ENCODE results near the gene NCKAP5. TPM values are rescaled to one million over a fixed set of nuclear protein-coding genes. Genes with fewer than 3 reads are reported as not detected.

Gene NCKAP5
- total RNA-seq, 4 donors from 2014 or later, result 0.37 to 1.3 (median 0.83) TPM

GRCh38 chr2:133085646-133086045, 482.6 kb downstream of the NCKAP5 start:
- DNase-seq (ENCODE audit: low spot score) (no peak), ATAC-seq (ENCODE audit: low FRiP score) (no peak)
- TF ChIP-seq, protein P1, sequence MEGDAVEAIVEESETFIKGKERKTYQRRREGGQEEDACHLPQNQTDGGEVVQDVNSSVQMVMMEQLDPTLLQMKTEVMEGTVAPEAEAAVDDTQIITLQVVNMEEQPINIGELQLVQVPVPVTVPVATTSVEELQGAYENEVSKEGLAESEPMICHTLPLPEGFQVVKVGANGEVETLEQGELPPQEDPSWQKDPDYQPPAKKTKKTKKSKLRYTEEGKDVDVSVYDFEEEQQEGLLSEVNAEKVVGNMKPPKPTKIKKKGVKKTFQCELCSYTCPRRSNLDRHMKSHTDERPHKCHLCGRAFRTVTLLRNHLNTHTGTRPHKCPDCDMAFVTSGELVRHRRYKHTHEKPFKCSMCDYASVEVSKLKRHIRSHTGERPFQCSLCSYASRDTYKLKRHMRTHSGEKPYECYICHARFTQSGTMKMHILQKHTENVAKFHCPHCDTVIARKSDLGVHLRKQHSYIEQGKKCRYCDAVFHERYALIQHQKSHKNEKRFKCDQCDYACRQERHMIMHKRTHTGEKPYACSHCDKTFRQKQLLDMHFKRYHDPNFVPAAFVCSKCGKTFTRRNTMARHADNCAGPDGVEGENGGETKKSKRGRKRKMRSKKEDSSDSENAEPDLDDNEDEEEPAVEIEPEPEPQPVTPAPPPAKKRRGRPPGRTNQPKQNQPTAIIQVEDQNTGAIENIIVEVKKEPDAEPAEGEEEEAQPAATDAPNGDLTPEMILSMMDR (IDR thresholded peaks at IDR 0.05), result no peak

- no peak for DNase-seq (ENCODE audit: low spot score)
- TF ChIP-seq, protein P1 (IDR thresholded peaks at IDR 0.05), result no peak
- no peak for ATAC-seq (ENCODE audit: low FRiP score)
These were observed 486.2 kb downstream of the NCKAP5 start for GRCh38 chr2:133082034-133082433.

GRCh38 chr2:133080822-133081221, 487.4 kb downstream of the NCKAP5 start:
- DNase-seq (ENCODE audit: low spot score) (no peak), ATAC-seq (ENCODE audit: low FRiP score) (no peak)
- TF ChIP-seq, protein P1 (IDR thresholded peaks at IDR 0.05), result no peak

DNA sequence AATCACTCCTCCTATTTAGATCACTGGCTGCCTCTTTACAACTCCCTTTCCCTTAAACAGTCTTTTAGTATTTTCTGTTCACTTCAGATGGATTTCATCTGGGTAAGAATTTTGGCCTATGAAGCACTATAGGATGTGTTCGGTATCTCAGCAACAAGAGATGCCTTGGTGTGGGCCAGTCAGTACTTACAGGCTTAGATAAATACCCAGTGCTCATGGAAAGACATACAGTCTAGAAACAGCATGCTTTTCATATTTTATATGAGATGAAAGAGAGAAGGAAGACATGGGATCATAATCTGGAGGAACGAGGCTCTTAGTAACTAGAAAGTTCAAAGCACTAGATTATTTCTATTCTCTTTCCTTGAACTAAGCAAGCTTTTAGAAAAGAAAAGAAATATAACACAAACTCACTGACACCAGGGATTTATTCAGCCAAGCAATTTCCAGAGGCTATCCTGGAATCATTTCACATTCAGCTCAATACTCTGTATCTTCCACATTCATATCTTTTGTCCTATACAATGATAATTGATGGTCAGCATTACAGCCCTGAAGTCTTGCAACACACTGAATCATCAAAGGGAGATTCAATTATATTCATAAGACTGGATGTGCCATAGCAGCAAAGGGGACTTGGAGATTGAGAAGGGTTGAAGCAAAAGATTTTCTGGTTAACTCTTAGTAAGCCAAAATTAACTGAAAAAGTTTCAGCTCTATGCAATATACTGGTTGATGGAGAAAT, 489.4 kb downstream of the NCKAP5 start:
- TF ChIP-seq, protein P1 (IDR thresholded peaks at IDR 0.05), result no peak
- no peak for ATAC-seq (ENCODE audit: low FRiP score)
- no peak for DNase-seq (ENCODE audit: low spot score)

GRCh38 chr2:133077269-133077822, 490.9 kb downstream of the NCKAP5 start:
- TF ChIP-seq, protein P1 (IDR thresholded peaks at IDR 0.05), result no peak
- no peak for DNase-seq (ENCODE audit: low spot score)
- no peak for ATAC-seq (ENCODE audit: low FRiP score)

DNA sequence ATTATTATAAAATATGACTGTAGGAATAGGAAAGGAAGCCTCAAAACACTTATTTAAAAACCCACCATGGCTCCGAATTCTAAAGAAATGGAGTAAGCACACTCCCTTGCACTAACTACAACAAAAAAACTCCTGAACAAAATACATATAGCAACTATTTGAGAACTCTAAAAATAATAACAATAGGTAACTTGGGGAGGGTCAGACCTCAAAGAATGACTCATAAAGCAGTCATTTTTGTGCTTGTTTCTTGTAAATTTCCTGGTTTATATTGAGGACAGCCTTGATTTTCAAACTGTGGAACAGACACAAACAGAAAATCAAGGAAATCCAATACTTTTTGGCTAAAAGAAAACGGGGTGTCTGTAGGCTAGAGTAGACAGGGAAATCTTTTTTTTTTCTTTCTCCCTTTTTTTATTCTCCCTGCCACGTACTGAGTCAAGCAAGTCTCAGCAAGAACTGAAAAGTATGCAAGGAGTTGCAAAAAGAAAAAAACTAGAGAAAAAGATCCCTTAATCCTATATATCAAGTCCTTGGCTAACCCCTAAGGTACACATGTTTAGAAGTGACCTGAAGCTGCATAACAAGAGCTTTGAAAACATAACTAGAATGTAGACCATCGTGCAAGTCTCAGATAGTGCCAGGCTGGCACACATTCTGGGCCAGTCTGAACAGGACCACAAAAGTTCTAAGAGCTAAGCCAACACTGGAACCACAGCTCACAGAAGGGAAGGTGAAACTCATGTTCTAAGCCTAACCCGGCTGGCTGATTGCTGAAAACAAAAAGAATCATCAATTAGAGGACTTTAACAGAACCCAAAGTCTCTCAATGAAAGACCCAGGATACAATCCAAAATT, 495.2 kb downstream of the NCKAP5 start:
- ATAC-seq (ENCODE audit: low FRiP score) (no peak), DNase-seq (ENCODE audit: low spot score) (no peak)
- TF ChIP-seq, protein P1 (IDR thresholded peaks at IDR 0.05), result no peak
